ENCODE measurements around the gene GTPBP3.
A peak's percentile ranks its signal among the peaks of the same experiment; 100 is the strongest.
"Not testable (repeated sequence)": the region's sequence is repeated elsewhere in the genome, so short reads cannot be mapped to it uniquely, and the experiment has no call there.

GTPBP3 gene

GRCh38 chr19:17336872-17337674 is at the start of gene GTPBP3:
Gene GTPBP3 (plus strand): TSS chr19:17337553. CDS start chr19:17337612, 59 bp downstream.
- DNase-seq (ENCODE audit: low read depth in 2 of 2), result peak; percentile 88 to 91

DNA sequence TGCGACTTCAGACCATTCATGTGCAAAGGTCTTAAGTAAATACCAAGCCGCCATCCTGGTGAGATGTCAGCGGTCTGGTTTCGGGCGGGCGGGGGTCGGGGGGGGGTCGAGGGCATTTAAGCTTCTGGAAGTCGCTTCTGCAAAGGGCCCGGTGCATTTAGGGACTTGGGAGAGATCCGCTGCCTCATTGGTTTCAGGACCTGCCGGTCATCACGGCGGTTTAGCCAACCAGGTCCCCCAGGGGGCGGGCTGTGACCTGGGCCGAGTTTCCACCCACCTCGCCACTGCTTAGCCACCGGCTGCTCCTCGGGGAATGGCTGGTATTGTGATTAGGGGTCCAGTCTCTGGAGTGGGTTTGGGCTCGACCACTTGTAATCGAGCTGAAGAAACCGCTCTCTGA is 47.9 kb upstream of the GTPBP3 start:
- peak in 1 of 2 donors; percentile 7 for DNase-seq (ENCODE audit: low read depth in 2 of 2)

GRCh38 chr19:17292301-17293074 is 44.9 kb upstream of the GTPBP3 start:
- DNase-seq (ENCODE audit: low read depth in 2 of 2), result peak; percentile 48 to 74

DNA sequence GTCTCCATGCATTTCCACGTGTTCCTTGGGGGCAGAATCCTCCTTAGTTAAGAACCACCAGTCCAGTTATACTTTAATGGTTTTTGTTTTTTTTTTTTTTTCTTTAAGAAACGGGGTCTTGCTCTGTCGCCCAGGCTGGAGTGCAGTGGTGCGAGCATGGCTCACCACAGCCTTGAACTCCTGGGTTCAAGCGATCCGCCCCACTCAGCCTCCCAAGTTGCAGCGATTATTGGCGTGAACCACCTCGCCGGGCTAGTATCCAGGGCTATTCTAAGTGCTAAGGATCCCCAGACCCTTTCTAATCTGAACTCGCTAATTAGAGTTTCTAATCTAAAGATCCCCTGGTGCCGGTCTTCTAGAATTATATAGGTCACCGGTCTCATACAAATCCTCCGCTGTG is 43.7 kb upstream of the GTPBP3 start:
- DNase-seq (ENCODE audit: low read depth in 2 of 2), result no peak

- DNase-seq (ENCODE audit: low read depth in 2 of 2), result peak in 1 of 2 donors; percentile 39
These were observed 43.1 kb upstream of the GTPBP3 start for GRCh38 chr19:17294051-17294891.

GRCh38 chr19:17295551-17295950 is 41.8 kb upstream of the GTPBP3 start:
- DNase-seq (ENCODE audit: low read depth in 2 of 2), result not testable (repeated sequence)

GRCh38 chr19:17296273-17296672 is 41.1 kb upstream of the GTPBP3 start:
- no peak for DNase-seq (ENCODE audit: low read depth in 2 of 2)

GRCh38 chr19:17296976-17297375 is 40.4 kb upstream of the GTPBP3 start:
- DNase-seq (ENCODE audit: low read depth in 2 of 2), result no peak

DNA sequence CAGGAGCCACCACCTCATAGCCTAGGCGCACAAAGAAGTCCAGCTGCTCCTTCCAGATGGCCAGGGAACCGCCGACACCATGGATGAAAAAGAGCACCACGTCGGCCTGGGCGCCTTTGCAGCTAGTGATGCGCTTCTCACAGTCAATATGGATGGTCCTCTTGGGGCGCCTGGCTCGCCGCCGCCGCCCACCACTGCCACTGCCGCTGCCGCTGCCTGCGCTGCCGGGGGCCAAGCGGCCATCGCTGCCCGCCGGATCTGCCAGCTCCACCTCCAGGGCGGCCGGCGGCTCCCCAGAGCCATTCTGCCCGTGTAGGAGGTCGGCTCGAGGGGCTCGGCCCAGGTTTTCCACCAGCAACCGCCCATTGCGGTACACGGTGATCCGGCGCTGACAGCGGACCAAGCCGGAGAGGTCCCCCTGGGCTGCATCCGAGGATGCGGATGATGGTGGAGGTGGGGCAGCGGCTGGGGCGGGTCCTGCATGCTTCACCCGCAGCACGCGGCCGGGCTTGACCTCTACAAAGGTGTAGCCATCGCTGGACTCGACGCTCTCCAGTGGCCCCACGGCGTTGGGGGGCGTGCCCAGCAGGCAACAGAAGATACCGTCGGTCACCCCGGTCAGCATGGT is 36.2 kb upstream of the GTPBP3 start:
- no peak for DNase-seq (ENCODE audit: low read depth in 2 of 2)

GRCh38 chr19:17302391-17303166 is 34.8 kb upstream of the GTPBP3 start:
- DNase-seq (ENCODE audit: low read depth in 2 of 2), result no peak

DNA sequence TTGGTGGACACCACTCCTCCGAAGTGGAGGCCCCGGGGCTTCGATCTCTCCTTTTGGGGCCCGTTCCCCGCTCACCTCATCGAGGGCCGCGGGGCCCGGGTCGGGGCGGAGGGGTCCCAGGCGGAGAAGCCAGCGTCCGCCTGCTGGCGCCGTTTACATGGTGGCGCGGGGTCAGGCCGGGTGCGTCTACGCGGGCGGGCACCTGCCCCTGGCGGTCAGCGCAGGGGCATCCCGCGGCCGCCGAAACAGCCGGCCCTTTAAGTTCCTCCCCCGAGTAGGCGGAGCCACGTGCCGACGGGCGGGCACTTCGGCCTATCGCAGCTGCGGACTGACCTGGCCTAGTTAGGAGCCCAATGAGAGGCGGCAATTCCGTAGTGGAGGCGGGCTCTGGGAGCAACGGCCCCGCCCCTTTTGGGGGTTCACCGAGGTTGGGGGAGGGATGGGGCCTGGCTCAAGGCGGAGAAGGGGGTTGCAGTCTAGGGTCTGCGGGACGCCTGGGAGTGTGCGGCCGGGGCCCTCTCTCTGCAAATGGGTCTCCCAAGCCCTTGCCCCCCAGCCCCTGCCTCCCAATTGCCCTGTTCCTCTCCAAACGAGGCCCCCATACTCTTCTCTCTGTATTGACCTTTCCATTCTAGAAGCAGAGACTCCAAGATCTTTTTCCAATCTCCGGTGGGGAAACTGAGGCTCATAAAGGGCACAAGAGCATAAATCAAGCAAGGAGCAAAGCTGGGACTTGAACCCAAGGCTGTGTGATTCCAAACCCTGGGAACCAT is 34.0 kb upstream of the GTPBP3 start, which contains the start of gene ABHD8:
TSS of gene ABHD8 (minus strand) at position 259 of the 773 bp plus-strand sequence. CDS start 1,809 bp downstream, outside the sequence.
- peak; percentile 79 to 91 for DNase-seq (ENCODE audit: low read depth in 2 of 2)

DNA sequence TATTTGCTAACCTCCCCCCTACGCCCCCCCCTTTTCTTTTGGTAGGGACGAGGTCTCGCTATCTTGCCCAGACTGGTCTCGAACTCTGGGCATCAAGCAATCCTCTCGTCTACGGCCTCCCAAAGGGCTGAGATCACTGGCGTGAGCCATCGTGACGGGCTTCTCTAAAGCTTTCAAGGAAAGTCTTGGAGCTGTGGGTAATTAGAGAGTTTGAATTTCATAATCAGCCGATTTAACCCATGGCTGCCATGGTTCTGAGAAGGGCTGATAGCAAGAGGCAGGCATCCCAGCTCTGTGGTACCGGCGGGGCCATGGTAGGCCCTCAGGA is 33.4 kb upstream of the GTPBP3 start:
- no peak for DNase-seq (ENCODE audit: low read depth in 2 of 2)

DNA sequence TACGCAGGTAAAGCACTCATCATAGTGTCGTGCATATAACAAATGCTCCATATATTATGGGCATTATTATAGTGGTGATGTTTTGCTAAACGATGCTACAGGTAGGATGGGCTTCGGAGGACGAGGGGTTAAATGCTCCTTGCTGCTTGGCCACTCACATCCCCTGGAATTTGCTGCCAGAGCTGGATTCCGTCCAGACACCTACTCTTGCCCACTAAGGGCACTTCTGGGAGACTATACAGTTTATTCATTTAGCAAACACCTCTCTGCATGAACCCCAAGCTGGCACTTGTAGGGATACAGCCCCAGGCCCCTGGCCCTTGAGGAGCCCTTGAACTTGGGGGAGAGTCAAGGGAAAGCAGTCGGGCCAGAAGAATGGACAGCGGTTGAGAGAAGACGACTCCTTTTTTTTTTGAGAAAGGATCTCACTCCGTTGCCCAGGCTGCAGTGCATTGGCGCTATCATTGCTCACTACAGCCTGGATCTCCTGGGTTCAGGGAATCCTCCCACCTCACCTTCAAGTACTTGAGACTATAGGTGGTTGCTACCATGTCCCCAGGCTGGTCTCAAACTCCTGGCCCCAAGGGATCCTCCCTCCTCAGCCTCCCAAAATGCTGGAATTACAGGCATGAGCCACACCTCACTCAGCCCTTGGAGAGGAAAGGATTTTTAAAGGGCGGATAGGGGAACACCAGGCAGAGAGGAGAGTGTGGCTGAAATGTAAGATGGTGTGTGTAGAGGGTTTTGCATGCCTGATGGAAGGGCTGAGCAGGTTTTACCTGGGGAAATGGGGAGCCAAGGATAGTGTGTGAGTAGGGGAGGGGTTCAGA is 32.8 kb upstream of the GTPBP3 start:
- no peak for DNase-seq (ENCODE audit: low read depth in 2 of 2)

- DNase-seq (ENCODE audit: low read depth in 2 of 2), result no peak
These were observed 32.2 kb upstream of the GTPBP3 start for GRCh38 chr19:17305216-17305516.

DNA sequence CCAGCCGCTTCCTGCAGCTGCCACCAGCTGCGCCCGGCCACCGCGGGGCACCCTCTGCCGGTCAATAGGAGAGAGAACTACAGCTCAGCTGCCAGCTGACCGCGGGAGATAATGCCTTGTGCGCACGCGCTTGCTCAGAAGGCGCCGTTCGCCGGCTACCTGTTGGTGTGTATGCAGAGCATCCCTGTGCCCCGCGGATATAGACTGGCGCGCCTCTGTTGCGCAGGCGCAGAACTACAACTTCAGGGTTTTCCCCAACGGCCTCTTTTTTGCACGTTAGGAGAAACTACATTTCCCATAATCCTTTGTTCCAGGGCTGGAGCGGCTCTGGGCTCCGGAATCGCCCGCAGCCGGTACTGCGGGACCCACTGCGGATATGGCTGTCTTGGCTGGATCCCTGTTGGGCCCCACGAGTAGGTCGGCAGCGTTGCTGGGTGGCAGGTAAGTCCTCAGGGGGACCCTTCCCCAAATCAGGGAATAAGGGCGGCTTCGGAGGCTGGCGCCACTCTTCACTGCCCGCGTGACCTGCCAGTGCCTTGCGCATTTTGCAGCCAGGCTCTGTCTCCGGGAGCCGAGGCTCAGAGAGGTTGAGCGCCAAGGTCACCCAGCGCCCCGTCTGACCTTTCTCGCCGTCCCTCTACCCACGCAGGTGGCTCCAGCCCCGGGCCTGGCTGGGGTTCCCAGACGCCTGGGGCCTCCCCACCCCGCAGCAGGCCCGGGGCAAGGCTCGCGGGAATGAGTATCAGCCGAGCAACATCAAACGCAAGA is 31.7 kb upstream of the GTPBP3 start, which contains the start of gene MRPL34:
TSS of gene MRPL34 (plus strand) at position 356 of the 768 bp plus-strand sequence. CDS start at position 377, 21 bp downstream.
- peak; percentile 75 to 88 for DNase-seq (ENCODE audit: low read depth in 2 of 2)

- no peak for DNase-seq (ENCODE audit: low read depth in 2 of 2)
These were observed 31.1 kb upstream of the GTPBP3 start for GRCh38 chr19:17306285-17306714.

DNA sequence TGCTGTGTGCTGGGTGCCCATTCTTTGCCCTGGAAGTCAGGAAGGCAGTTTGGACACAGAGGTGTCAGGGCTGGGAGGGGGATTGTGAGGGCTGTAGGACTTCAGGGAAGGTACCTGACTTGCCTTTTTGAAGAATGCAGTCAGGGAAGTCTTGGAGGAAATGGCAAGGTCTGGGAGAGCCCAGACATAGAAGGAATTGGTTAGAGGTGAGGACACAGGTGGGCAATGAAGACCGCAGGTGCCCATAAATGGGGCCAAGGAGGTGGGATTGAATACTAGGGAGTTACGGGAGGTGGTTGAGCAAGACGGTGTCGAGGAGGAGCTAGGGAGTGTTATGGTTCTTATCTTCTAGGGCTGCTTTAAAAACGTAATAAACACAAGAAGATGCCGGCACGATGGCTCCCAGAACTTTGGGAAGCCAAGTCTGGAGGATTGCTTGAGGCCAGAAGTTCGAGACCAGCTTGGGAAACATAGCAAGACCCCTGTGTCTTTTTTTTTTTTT is 29.4 kb upstream of the GTPBP3 start:
- no peak for DNase-seq (ENCODE audit: low read depth in 2 of 2)
